GM19468 (cell line): ENCODE data around the gene ITGAV.
"Not testable (repeated sequence)": the region's sequence is repeated elsewhere in the genome, so short reads cannot be mapped to it uniquely, and the experiment has no call there.

Experiments
- ATAC-seq: cut with Tn5 transposase; IDR thresholded peaks from one replicate; pipeline ENCODE4 v1.9.1; 2021; ENCODE audit warnings: mild to moderate bottlenecking, moderate library complexity, moderate number of reproducible peaks; ENCODE audit not compliant: unreplicated experiment; ENCODE audit errors: extremely low read depth

ITGAV gene

DNA sequence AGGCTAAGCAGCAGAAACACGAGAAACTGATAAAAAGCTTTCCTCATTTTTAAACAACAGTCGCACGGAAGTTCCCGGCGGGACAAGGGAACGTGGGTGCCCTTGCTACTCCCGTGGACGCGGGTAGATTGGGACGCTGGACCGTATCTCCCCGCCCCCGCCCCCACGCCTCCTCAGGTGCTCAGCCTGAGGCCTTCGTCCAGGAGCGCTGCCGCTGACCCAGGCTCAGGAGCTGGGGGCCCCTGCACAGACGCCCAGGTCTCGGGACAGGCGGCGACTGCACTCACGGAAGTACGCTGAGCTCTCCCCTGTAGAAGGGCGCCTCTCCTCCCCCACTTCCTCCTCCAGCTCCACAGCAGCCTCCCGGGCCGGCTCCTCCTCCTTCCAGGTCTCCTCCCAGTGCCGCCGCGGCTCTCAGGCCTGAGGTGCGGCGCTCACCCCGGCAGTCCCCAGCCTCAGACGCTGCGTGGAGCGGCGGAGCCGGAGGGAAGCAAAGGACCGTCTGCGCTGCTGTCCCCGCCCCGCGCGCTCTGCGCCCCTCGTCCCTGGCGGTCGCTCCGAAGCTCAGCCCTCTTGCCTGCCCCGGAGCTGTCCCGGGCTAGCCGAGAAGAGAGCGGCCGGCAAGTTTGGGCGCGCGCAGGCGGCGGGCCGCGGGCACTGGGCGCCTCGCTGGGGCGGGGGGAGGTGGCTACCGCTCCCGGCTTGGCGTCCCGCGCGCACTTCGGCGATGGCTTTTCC, at the start of gene ITGAV:
Gene ITGAV, plus strand, starts transcription at position 445 of the 738 bp plus-strand sequence. Its CDS starts 283 bp downstream, at position 728.
- ATAC-seq: peak; percentile 92

DNA sequence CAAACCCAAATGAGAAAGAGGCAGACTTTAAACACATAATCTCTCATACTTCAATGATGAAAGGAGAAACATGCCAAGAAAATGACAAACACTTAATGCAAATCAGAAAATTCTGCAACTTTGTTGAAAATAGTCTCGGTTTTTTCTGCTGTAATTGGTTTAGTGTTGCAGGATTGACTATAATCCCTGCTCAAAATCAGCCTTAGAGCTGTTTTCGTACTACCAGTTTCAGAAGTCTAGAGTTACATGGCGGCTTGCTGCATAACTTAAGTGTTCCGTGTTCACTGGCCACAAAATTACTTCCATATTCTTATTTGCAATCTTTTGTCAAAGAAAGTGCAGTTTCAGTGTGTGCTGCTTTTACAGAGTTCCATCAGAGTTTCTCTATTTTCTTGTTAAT, 48.9 kb upstream of the ITGAV start:
- ATAC-seq: no peak

DNA sequence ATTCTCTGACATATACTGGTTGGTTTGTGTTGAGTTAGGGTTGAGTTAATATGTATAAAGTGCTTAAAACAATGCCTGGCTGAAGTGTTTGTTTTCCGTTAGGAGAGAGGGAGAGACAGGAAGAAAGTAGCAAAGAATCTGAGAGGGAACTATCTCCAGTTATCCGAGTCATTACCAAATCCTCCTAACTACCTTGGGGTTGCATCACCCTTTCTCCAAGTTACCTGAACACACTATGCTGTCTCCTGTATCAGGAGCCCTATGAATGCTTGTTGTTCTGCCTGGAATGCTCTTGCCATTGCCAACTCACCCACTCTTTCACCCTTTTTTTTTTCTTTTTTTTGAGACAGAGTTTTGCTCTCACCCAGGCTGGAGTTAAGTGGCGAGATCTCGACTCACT, 47.9 kb upstream of the ITGAV start:
- ATAC-seq: no peak

DNA sequence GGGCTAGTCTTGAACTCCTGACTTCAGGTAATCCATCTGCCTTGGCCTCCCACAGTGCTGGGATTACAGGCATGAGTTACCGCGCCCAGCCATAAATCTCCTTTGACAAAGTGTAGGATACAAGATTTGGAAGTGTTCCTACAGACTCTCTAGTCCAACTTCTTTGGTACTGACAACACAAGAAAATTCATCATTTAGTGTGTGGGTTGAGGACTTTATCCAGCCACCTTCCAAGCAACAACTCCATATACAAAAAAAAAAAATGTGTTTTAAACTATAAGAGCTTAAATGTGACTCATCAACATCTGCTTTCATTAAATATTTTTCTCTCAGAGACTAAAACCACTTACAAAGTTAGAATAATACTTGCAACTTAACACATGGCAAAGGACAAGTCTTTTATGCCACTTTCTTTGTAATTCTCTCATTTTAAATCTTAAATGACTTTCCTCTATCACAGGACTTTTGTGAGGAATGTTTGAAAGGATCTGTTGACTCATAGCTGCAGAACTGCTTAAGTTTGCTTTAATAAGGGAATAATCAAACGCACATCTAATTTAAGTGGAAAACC, 46.2 kb upstream of the ITGAV start:
- ATAC-seq: no peak

DNA sequence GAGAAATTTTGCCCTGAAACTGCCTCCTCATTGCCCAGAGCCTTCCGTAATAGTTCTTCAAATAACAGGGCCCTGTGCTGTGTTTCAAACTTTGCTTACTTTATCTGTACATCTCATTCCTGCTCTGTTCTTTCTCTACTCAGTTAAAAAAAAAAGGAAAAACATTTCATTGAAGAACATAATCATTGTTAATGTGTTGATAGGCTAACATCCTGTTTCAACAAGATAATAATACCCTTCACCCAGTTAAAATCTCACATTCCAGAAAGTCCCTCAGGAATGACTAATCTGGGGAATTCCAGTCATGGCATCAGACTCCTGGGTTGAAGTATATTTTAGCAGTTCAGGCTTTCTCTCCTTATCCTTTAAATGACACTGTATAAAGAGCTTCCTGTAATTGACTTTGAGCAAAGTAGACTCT, 45.6 kb upstream of the ITGAV start:
- no peak for ATAC-seq

DNA sequence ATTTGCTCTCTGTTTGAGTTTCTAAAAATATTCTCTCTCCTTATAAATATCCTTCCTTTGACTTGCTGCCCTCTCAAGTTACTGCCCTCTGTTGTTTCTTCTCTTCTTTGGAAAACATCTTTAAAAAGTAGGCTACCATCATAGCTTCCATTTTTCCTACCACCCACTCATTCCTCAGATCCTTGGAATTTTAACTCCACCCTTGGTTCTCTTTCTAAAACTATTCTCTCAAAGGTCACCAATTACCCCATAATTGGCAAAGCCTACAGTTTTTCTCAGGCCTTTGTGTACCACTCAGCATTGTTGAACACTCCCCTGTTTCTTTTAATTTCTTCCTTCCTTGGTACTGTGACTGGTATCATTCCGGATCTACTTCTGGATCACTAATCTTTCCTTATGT, 43.0 kb upstream of the ITGAV start:
- ATAC-seq: no peak

DNA sequence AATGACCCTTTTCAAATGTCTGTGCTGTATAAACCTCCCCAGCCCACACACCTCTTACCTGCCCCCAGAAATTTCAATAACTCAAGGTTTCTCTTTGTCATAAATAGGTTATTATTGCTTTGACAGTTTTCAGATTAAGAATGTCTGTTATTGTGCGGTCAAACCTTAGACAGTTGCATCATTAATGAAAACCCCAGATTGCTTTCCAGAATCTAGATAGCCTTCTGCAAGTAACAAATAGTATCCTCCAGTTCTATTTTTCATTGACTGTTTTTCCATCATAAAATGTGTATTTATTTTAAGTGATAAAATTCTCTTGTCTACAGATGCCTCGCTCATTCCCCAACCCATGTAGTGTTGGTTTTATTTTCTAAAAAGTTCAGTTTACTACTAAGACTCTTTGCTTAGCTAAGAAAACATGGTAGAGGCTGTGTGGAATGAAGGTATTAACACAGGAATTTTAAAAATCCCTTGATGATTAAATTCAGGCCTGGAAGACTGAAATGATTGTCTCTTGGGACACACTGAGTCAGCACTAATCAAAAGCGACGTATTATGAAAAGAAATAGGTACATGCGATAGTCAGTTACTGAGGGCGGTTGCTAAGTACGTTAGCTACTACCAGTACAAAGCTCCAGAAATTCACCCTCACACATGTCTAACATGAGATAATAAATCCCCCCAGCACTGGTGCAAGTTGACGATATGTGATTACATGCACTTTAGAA, 38.4 kb upstream of the ITGAV start:
- no peak for ATAC-seq

DNA sequence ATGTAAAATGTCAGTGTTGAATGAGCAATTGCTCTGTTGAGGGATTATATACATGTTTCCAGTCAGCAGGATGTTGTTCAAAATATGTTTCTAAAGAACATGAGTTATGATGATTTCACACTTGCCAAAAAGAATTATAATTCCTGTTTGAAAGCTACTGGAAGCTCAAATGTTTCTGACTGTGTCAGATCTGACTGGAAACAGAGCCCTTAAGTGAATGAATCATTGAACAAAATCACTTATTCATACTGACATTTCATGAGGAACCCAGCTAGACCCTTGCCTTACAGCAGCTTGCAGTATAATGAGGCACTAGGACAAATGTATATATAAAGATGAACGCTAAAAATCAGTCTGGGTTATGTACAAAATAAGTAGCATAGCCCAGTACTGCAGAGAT, 35.4 kb upstream of the ITGAV start:
- ATAC-seq: no peak

DNA sequence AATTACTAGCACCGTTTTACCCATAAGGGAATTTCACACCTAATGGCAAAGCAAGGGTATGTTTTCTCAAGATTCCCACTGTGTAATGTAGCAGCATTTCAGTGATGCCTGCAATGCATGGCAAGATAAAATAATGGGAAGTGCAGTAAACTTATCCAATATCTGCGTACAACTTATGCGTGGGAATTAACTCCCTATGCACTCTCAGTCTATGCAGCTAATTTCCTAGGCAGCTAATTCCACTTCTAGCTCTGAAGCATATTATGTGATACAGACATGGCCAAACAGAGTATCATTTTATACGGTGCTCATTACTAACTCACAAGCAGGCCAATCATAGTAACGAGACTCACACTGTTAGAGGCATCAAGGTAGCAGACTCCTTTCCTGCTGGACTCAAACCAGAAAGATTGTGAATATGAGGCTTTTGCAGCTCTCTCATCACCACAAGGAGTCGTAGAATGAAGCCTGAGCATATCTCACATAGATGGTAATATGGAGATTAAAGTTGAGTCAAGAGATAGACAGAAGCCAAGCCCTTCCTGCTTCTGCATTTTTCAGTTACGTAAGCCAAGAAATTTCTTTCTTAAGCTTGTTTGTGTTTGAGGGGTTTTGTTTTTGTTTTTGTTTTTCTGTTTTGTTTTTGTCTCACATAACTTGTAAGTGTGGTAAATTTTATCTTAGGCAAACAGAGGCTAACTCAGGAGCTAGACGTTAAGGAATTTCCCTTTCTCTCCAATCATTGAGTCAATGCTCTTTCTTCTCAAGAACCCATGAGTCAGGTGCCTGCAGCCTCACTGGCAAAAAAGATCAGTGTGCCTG, 34.8 kb upstream of the ITGAV start:
- no peak for ATAC-seq

DNA sequence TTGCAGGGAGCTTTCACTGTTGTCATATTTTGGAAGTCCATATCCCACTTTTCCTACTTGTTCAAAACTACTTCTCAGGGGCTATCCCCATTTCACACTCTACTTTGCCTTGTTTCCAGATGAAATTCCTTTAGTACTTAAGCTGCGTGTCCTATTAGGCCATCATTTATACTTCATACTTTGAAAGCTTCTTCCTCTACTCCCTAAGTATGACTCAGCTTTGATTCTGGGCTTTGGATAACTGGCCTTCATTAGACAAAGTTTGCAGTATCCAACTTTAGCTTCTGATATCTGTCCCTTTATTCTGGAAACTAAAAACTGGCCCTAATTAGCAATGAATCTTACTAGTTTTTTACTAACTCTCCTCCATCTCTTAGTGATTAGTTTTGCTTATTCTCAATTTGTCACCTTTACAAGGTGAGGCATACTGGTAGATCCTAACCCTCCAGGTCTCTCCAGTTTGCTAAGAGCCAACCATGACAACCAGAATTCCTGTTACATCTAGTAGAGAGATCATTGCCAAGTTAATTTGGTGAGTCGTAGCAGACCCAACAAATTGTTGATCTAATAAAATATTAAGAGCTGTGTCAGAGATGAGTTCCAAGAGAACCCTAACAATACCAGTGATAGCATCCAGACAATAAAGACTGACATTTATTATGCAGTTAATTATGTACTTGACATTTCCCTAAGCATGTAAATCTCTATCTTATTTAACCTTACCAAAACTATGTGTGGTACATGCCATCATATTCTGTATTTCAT, 31.2 kb upstream of the ITGAV start:
- ATAC-seq: no peak

DNA sequence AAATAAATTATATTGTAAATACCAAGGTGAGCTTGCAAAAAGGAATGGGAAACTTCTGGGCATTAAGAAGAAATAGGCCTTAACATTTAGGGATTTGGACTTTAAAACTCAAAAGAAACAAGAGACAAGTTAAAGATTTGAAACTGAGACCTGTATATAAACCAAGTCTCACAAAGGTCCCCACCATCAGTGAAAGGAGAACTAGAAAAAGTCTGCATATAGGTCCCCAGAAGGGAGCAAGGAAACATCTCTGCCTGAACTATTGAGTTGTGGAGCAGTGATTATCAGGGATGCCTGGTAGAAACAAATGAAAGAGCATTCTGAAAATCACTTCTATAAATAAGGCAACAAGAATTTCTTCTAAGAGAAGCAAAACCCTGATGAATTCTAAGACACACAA, 30.5 kb upstream of the ITGAV start:
- ATAC-seq: peak; percentile 36

DNA sequence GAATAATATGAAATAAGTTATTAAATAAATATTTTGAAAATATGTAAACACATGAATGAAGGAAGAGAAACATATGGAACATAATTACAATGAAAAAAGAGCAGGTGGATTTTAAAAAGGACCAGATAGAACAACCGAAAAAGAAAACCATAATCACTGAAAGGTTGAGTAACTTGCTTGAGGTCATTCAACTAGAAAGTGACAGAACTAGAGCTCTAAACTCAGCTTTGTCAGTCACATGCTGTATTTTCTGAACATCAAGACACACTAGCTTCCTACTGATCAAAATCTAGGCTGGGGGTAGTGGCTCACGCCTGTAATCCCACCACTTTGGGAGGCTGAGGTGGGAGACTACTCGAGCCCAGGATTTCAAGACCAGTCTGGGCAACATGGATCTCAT, 30.0 kb upstream of the ITGAV start:
- ATAC-seq: peak; percentile 78

DNA sequence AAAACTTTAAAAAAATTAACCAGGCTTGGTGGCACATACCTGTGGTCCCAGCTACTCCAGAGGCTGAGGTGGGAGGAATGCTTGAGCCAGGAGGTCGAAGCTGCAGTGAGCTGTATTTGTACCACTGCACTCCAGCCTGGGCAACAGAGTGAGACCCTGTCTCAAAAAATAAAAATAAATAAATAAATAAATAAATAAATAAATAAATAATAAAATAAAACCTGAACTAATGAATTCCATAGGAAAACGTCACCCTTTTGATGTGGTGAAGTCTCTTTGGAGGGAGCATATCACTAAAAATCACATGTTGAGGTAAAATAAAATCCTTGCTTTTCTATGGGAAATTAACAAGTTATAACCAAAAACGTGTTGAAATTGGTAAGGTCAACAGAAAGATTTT, 29.6 kb upstream of the ITGAV start:
- no peak for ATAC-seq

DNA sequence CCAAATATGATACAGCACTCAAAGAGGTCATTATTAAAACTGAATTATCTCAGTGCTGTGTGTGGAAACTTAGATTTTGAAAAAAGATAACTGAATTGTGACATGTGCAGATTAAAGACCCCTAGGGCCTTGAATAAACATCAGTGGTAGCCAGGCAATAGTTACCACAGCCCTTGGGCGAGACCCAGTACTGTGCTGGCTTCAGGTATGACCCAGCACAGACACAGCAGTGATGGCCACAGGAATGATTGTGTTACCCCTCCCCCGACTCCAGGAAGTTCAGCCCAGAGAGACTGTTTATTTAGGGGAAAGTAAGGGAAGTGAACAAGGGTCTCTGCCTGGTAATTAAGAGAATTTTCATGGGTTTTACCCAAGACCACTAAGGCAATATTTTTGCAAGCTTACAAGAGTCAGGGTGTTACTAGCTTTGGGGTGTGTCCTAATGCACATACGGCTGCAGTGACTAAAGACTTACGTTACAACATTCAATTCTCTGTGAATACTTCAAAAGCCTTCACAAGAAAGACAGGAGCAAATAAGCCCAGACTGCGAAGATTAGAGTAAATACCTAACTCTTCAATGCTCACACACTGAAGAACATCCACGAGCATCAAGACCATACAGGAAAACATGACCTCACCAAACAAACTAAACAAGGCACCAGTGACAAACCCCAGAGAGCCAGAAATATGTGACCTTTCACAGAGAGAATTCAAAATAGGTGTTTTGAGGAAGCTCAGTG, 28.2 kb upstream of the ITGAV start:
- ATAC-seq: no peak

DNA sequence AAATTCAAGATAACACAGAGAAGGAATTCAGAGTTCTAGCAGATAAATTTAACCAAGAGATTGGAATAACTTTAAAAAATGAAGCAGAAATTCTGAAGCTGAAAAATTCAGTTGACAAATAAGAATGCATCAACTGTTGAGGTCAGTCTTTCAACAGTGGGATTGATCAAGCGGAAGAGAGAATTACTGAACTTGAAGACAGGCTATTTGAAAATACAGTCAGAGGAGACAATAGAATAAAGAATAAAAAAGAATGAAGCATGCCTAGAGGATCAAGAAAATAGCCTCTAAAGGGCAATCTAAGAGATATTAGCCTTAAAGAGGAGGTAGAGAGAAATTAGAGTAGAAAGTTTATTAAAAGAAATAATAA, 27.7 kb upstream of the ITGAV start:
- no peak for ATAC-seq

DNA sequence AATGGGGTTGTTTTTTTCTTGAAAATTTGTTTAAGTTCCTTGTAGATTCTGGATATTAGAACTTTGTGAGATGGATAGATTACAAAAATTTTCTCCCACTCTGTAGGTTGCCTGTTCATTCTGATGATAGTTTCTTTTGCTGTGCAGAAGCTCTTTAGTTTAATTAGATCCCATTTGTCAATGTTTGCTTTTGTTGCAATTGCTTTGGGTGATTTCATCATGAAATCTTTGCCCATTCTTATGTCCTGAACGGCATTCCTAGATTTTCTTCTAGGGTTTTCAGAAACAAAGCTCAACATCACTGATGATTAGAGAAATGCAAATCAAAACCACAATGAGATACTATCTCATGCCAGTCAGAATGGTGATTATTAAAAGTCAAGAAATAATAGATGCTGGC, 21.3 kb upstream of the ITGAV start:
- not testable (repeated sequence) for ATAC-seq

DNA sequence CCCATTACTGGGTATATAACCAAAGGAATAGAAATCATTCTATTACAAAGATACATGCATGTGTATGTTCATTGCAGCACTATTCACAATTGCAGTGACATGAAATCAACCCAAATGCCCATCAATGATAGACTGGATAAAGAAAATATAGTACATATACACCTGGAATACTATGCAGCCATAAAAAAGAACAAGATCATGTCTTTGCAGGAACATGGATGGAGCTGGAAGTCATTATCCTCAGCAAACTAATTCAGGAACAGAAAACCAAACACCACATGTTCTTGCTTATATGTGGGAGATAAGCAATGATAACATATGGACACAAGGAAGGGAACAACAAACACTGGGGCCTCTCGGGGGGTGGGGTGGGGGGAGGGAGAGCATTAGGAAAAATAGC, 20.7 kb upstream of the ITGAV start:
- ATAC-seq: not testable (repeated sequence)

DNA sequence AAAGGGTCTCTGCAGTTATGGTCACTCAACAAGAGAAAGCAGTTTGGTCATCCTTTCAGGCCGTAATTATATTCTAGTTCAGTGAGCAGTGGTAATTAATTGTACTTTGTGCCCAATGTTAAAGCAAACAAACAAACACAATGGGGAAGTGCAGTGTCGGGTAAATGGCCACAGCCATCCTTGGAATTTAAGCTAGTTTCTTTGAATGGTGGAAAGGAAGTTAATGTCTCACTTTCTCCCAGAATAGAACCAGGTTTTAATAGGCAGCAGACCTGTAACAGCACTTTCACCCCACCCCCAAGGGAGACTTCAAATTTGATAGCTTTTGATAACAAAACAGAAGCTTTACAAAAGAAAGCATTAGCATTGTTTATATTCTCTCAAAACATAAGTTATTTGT, 20.0 kb upstream of the ITGAV start:
- no peak for ATAC-seq

DNA sequence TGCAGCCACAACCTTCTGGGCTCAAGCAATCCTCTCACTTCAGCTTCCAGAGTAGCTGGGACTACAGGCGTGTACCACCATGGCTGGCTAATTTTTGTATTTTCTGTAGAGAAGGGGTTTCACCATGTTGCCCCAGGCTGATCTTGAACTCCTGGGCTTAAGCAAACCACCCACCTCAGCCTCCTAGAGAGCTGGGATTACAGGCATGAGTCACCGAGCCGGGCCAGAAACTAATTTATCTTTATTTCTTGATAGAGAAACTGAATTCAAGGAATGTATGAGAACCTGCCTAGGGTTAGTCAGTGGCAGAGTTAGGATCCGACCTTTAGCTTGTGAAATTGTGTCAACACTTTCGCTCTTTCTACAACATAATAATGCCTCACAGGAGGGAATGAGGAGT, 19.3 kb upstream of the ITGAV start:
- no peak for ATAC-seq
